Stimulated activated CD8-positive, alpha-beta memory T cell treated with anti-CD3 and anti-CD28 coated beads, Interleukin-15, amount 100 ng/mL, for 1 hour (primary cell): ENCODE measurements around the gene SLIT3.
"Not testable (repeated sequence)": the region's sequence is repeated elsewhere in the genome, so short reads cannot be mapped to it uniquely, and the experiment has no call there.

Experiments
- DNase-seq: peaks from one replicate; pipeline ENCODE4 v3.0.0-alpha.2; 2020; ENCODE audit warnings: low read depth

The SLIT3 gene

GRCh38 chr5:168638846-168639245 lies 662.1 kb downstream of the SLIT3 start:
- DNase-seq, result not testable (repeated sequence)

GRCh38 chr5:168637793-168638192 lies 663.1 kb downstream of the SLIT3 start:
- DNase-seq, result no peak

GRCh38 chr5:168637281-168637680 lies 663.7 kb downstream of the SLIT3 start:
- no peak for DNase-seq

GRCh38 chr5:168630958-168631357 lies 670.0 kb downstream of the SLIT3 start:
- DNase-seq, result not testable (repeated sequence)

- no peak for DNase-seq
Observed at GRCh38 chr5:168624850-168625364, 676.0 kb downstream of the SLIT3 start.

GRCh38 chr5:168620807-168621206 lies 680.1 kb downstream of the SLIT3 start:
- DNase-seq, result no peak

- DNase-seq, result no peak
Observed at GRCh38 chr5:168614661-168615060, 686.3 kb downstream of the SLIT3 start.

GRCh38 chr5:168613996-168614395 lies 686.9 kb downstream of the SLIT3 start:
- DNase-seq, result no peak

- DNase-seq, result no peak
Observed at GRCh38 chr5:168613396-168613795, 687.5 kb downstream of the SLIT3 start.

- DNase-seq, result no peak
Observed at GRCh38 chr5:168612996-168613395, 687.9 kb downstream of the SLIT3 start.

- no peak for DNase-seq
Observed at GRCh38 chr5:168612123-168612522, 688.8 kb downstream of the SLIT3 start.
